Hepatocyte (in vitro differentiated cells): Measurements from ENCODE around the gene ERBB2. TPM values are rescaled to one million over a fixed set of nuclear protein-coding genes. Genes with fewer than 3 reads are reported as not detected.

Experiments used
- DNase-seq: peaks from one replicate; pipeline ENCODE4 v3.0.0-alpha.2; 2016; ENCODE audit warnings: low spot score
- H2AFZ ChIP-seq: fragments of 200-600 bp; sonication (generic); 2 replicates; pipeline ENCODE4 v1.6.0; 2016; ENCODE audit warnings: antibody characterized with exemption, mild to moderate bottlenecking
- H3K27ac ChIP-seq: fragments of 200-600 bp; sonication (generic); 2 replicates; pipeline ENCODE4 v1.5.1; 2016; ENCODE audit warnings: mild to moderate bottlenecking
- H3K27me3 ChIP-seq: fragments of 200-600 bp; sonication (generic); 2 replicates; pipeline ENCODE4 v1.6.1; 2016
- H3K36me3 ChIP-seq: fragments of 200-600 bp; sonication (generic); replicated peaks from 2 replicates; pipeline ENCODE4 v1.5.1; 2016; ENCODE audit warnings: low read depth; ENCODE audit not compliant: insufficient read depth
- H3K4me1 ChIP-seq: fragments of 200-600 bp; sonication (generic); 2 replicates; pipeline ENCODE4 v1.5.1; 2016; ENCODE audit warnings: mild to moderate bottlenecking, moderate library complexity; ENCODE audit not compliant: insufficient read depth
- H3K4me2 ChIP-seq: fragments of 200-600 bp; sonication (generic); 2 replicates; pipeline ENCODE4 v1.6.0; 2016
- H3K4me3 ChIP-seq: fragments of 200-600 bp; sonication (generic); 2 replicates; pipeline ENCODE4 v1.5.1; 2016; ENCODE audit warnings: mild to moderate bottlenecking
- H3K79me2 ChIP-seq: fragments of 200-600 bp; sonication (generic); 2 replicates; pipeline ENCODE4 v1.6.0; 2017; ENCODE audit warnings: mild to moderate bottlenecking
- H3K9me2 ChIP-seq: fragments of 200-600 bp; sonication (generic); replicated peaks from 2 replicates; pipeline ENCODE4 v1.6.0; 2017; ENCODE audit warnings: mild to moderate bottlenecking; ENCODE audit not compliant: insufficient read depth
- H3K9me3 ChIP-seq: fragments of 200-600 bp; sonication (generic); 2 replicates; pipeline ENCODE4 v1.5.1; 2016; ENCODE audit warnings: low read depth, mild to moderate bottlenecking
- H4K20me1 ChIP-seq: fragments of 200-600 bp; sonication (generic); 2 replicates; pipeline ENCODE4 v1.6.0; 2016; ENCODE audit warnings: mild to moderate bottlenecking; ENCODE audit not compliant: insufficient read depth, poor library complexity, severe bottlenecking
- EZH2 ChIP-seq: fragments of 200-600 bp; sonication (generic); IDR thresholded peaks from 2 replicates; pipeline ENCODE4 v1.6.1; 2016; ENCODE audit warnings: antibody characterized with exemption, mild to moderate bottlenecking, borderline replicate concordance
- EZH2phosphoT487 ChIP-seq: fragments of 200-600 bp; sonication (generic); IDR thresholded peaks from one replicate; pipeline ENCODE4 v1.6.1; 2018; ENCODE audit warnings: antibody characterized with exemption, mild to moderate bottlenecking, low read depth, moderate library complexity; ENCODE audit not compliant: unreplicated experiment, severe bottlenecking
- WGBS: methylation state at CpG from one replicate; pipeline ENCODE4 v1.1.6; 2016; ENCODE audit warnings: low lambda C conversion rate; ENCODE audit errors: missing lambda C conversion rate; 5-methylcytosine and 5-hydroxymethylcytosine counted together
- polyA plus RNA-seq: library from polyadenylated mRNA; unstranded; fragments of >200 nt; fragmentation: Nextera tagmentation; extraction: Ambion mirVana; gene quantifications from 2 replicates; pipeline ENCODE4 v1.2.1, GENCODE V29; 2016
- total RNA-seq: library from RNA; depleted of rRNA; stranded (reverse); fragments of >200 nt; gene quantifications from 2 replicates; pipeline ENCODE4 v1.2.3, GENCODE V29; 2014
- TF ChIP-seq, protein P1 (sequence below): fragments of 200-600 bp; sonication (generic); IDR thresholded peaks from 2 replicates; pipeline ENCODE4 v1.5.1; 2016; ENCODE audit warnings: antibody characterized with exemption, mild to moderate bottlenecking; ENCODE audit not compliant: poor library complexity

The ERBB2 gene
- total and polyA plus RNA-seq, 2 experiments from 2014 or later, result 76.4 to 93.1 TPM

- no peaks in the 10 kb centered on the region for H3K9me3 ChIP-seq
- 94% methylated on average over 5 of the region's 5 CpGs for WGBS
- TF ChIP-seq EZH2 (no peak), EZH2phosphoT487 (no peak)
- TF ChIP-seq, protein P1, sequence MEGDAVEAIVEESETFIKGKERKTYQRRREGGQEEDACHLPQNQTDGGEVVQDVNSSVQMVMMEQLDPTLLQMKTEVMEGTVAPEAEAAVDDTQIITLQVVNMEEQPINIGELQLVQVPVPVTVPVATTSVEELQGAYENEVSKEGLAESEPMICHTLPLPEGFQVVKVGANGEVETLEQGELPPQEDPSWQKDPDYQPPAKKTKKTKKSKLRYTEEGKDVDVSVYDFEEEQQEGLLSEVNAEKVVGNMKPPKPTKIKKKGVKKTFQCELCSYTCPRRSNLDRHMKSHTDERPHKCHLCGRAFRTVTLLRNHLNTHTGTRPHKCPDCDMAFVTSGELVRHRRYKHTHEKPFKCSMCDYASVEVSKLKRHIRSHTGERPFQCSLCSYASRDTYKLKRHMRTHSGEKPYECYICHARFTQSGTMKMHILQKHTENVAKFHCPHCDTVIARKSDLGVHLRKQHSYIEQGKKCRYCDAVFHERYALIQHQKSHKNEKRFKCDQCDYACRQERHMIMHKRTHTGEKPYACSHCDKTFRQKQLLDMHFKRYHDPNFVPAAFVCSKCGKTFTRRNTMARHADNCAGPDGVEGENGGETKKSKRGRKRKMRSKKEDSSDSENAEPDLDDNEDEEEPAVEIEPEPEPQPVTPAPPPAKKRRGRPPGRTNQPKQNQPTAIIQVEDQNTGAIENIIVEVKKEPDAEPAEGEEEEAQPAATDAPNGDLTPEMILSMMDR, result no peak
- H3K36me3 ChIP-seq, result no peaks in the 10 kb centered on the region
- no peak overlapping the region for H3K4me3 ChIP-seq
- H3K79me2 ChIP-seq, result no peaks in the 10 kb centered on the region
- H3K27ac ChIP-seq, result peak overlapping the region; percentile 91
- no peak overlapping the region for H3K4me2 ChIP-seq
- H2AFZ ChIP-seq, result no peak overlapping the region
- H3K4me1 ChIP-seq, result peaks cover 36% of the 10 kb centered on the region
- H4K20me1 ChIP-seq, result no peaks in the 10 kb centered on the region
- no peak for DNase-seq
- no peaks in the 10 kb centered on the region for H3K9me2 ChIP-seq
- H3K27me3 ChIP-seq, result no peaks in the 10 kb centered on the region
Observed at GRCh38 chr17:39674179-39674578, 25.7 kb upstream of the ERBB2 start.

- Histone ChIP-seq H3K36me3 (no peaks in the 10 kb centered on the region), H3K27me3 (no peaks in the 10 kb centered on the region), H4K20me1 (no peaks in the 10 kb centered on the region), H3K4me1 (peaks cover 42% of the 10 kb centered on the region), H3K79me2 (no peaks in the 10 kb centered on the region), H3K27ac (peak overlapping the region; percentile 91), H3K9me3 (no peaks in the 10 kb centered on the region), H2AFZ (no peak overlapping the region), H3K4me3 (no peak overlapping the region), H3K9me2 (no peaks in the 10 kb centered on the region), H3K4me2 (no peak overlapping the region)
- TF ChIP-seq EZH2phosphoT487 (no peak), EZH2 (no peak)
- TF ChIP-seq, protein P1, result no peak
- peak; percentile 84 for DNase-seq
- 34% methylated on average over 9 of the region's 11 CpGs for WGBS
Observed at GRCh38 chr17:39674702-39675389, 25.0 kb upstream of the ERBB2 start.

- H2AFZ ChIP-seq, result no peak overlapping the region
- H3K4me2 ChIP-seq, result no peak overlapping the region
- no peaks in the 10 kb centered on the region for H3K9me2 ChIP-seq
- H3K36me3 ChIP-seq, result no peaks in the 10 kb centered on the region
- H3K9me3 ChIP-seq, result no peaks in the 10 kb centered on the region
- H4K20me1 ChIP-seq, result no peaks in the 10 kb centered on the region
- WGBS, result 81% methylated on average over 10 of the region's 10 CpGs
- H3K4me3 ChIP-seq, result no peak overlapping the region
- no peaks in the 10 kb centered on the region for H3K27me3 ChIP-seq
- DNase-seq, result no peak
- H3K27ac ChIP-seq, result peak overlapping the region; percentile 91
- peaks cover 42% of the 10 kb centered on the region for H3K4me1 ChIP-seq
- TF ChIP-seq EZH2, result no peak
- no peak for TF ChIP-seq EZH2phosphoT487
- TF ChIP-seq, protein P1, result no peak
- no peaks in the 10 kb centered on the region for H3K79me2 ChIP-seq
Observed at GRCh38 chr17:39675390-39676082, 24.3 kb upstream of the ERBB2 start.
